Measurements from ENCODE around the gene UBQLN2. TPM values are rescaled to one million over a fixed set of nuclear protein-coding genes. Genes with fewer than 3 reads are reported as not detected.

The UBQLN2 gene
- polyA plus RNA-seq, 4 donors: 7.4 to 30.7 (median 10.7) TPM

DNA sequence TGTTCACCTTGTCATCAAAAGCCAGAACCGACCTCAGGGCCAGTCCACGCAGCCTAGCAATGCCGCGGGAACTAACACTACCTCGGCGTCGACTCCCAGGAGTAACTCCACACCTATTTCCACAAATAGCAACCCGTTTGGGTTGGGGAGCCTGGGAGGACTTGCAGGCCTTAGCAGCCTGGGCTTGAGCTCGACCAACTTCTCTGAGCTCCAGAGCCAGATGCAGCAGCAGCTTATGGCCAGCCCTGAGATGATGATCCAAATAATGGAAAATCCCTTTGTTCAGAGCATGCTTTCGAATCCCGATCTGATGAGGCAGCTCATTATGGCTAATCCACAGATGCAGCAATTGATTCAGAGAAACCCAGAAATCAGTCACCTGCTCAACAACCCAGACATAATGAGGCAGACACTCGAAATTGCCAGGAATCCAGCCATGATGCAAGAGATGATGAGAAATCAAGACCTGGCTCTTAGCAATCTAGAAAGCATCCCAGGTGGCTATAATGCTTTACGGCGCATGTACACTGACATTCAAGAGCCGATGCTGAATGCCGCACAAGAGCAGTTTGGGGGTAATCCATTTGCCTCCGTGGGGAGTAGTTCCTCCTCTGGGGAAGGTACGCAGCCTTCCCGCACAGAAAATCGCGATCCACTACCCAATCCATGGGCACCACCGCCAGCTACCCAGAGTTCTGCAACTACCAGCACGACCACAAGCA, 898 bp downstream of the UBQLN2 start:
- 1 to 31% (median 5%) methylated on average over 21 to 23 of the region's 23 CpGs for WGBS, 3 donors
- FAIRE-seq (no peak), DNase-seq (peak; percentile 10 to 48)
- Histone ChIP-seq H3K27me3 (ENCODE audit: control insufficient read depth in 3 of 3, insufficient read depth in 3 of 3, low read length in 3 of 3) (no peaks in the 10 kb centered on the region), H3K36me3 (ENCODE audit: control insufficient read depth in 3 of 3, insufficient read depth in 2 of 3, low read depth in 1 of 3, low read length in 3 of 3) (peaks cover 0 to 6% (median 0%) of the 10 kb centered on the region in 3 donors), H3K4me3 (ENCODE audit: low read depth in 1 of 3, low read length in 3 of 3) (peak overlapping the region; percentile 69 to 84 (median 70)), H3K4me1 (ENCODE audit: control insufficient read depth in 3 of 3, insufficient read depth in 2 of 3, low read depth in 1 of 3, low read length in 2 of 3) (no peaks in the 10 kb centered on the region), H3K9me3 (ENCODE audit: control insufficient read depth in 2 of 2, insufficient read depth in 1 of 2, low read depth in 1 of 2, low read length in 1 of 2) (no peaks in the 10 kb centered on the region), H3K27ac (ENCODE audit: low read depth in 1 of 3, low read length in 2 of 3) (peak overlapping the region; percentile 7 to 100 (median 97))

GRCh38 chrX:56564921-56565840, 1.8 kb downstream of the UBQLN2 start:
- 3 to 43% (median 14%) methylated on average over 20 of the region's 20 CpGs for WGBS, 3 donors
- no peak for FAIRE-seq
- Histone ChIP-seq H3K4me3 (ENCODE audit: low read depth in 1 of 3, low read length in 3 of 3) (peak overlapping the region; percentile 43 to 84 (median 70)), H3K27ac (ENCODE audit: low read depth in 1 of 3, low read length in 2 of 3) (peak overlapping the region in 1 of 3 donors; percentile 97), H3K27me3 (ENCODE audit: control insufficient read depth in 3 of 3, insufficient read depth in 3 of 3, low read length in 3 of 3) (no peaks in the 10 kb centered on the region), H3K9me3 (ENCODE audit: control insufficient read depth in 2 of 2, insufficient read depth in 1 of 2, low read depth in 1 of 2, low read length in 1 of 2) (no peaks in the 10 kb centered on the region), H3K4me1 (ENCODE audit: control insufficient read depth in 3 of 3, insufficient read depth in 2 of 3, low read depth in 1 of 3, low read length in 2 of 3) (no peaks in the 10 kb centered on the region), H3K36me3 (ENCODE audit: control insufficient read depth in 3 of 3, insufficient read depth in 2 of 3, low read depth in 1 of 3, low read length in 3 of 3) (peaks cover 0 to 6% (median 0%) of the 10 kb centered on the region in 3 donors)
- peak in 1 of 2 donors; percentile 9 for DNase-seq

DNA sequence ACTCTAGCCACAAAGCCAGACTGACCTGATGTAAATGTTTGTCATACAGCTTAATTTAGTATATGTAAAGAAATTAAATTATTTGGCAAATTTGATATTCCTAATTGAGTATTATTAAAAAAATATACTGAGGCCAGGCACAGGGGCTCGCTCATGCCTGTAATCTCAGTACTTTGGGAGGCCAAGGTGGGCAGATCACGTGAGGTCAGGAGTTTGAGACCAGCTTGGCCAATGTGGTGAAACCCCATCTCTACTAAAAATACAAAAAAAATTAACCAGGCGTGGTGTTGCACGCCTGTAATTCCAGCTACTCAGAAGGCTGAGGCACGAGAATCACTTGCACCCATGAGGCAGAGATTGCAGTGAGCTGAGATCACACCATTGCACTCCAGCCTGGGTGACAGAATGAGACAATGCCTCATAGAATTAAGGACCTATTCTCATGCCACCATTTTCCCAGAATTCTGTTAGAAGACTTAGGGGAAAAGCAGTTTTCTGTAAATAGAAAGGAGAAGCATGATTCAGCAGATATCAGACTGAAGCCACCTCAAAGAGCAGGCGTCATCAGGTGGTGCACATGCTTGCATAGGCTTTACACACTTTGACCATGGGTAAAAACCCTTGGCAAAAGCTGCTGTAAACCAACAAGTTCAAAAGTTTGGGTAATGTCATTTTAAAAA, 6.1 kb downstream of the UBQLN2 start:
- Histone ChIP-seq H3K27ac (ENCODE audit: low read depth in 1 of 3, low read length in 2 of 3) (no peak overlapping the region), H3K4me3 (ENCODE audit: low read depth in 1 of 3, low read length in 3 of 3) (no peak overlapping the region), H3K4me1 (ENCODE audit: control insufficient read depth in 3 of 3, insufficient read depth in 2 of 3, low read depth in 1 of 3, low read length in 2 of 3) (no peaks in the 10 kb centered on the region), H3K27me3 (ENCODE audit: control insufficient read depth in 3 of 3, insufficient read depth in 3 of 3, low read length in 3 of 3) (no peaks in the 10 kb centered on the region), H3K9me3 (ENCODE audit: control insufficient read depth in 2 of 2, insufficient read depth in 1 of 2, low read depth in 1 of 2, low read length in 1 of 2) (no peaks in the 10 kb centered on the region), H3K36me3 (ENCODE audit: control insufficient read depth in 3 of 3, insufficient read depth in 2 of 3, low read depth in 1 of 3, low read length in 3 of 3) (peaks cover 0 to 6% (median 0%) of the 10 kb centered on the region in 3 donors)
- 68 to 88% (median 80%) methylated on average over 6 of the region's 6 CpGs for WGBS, 3 donors
- DNase-seq (no peak), FAIRE-seq (no peak)

GRCh38 chrX:56572975-56573374, 9.5 kb downstream of the UBQLN2 start:
- WGBS, 3 donors: 72 to 91% (median 74%) methylated on average over 4 of the region's 4 CpGs
- Histone ChIP-seq H3K27ac (ENCODE audit: low read depth in 1 of 3, low read length in 2 of 3) (no peak overlapping the region), H3K36me3 (ENCODE audit: control insufficient read depth in 3 of 3, insufficient read depth in 2 of 3, low read depth in 1 of 3, low read length in 3 of 3) (peaks cover 0 to 2% (median 0%) of the 10 kb centered on the region in 3 donors), H3K27me3 (ENCODE audit: control insufficient read depth in 3 of 3, insufficient read depth in 3 of 3, low read length in 3 of 3) (no peaks in the 10 kb centered on the region), H3K9me3 (ENCODE audit: control insufficient read depth in 2 of 2, insufficient read depth in 1 of 2, low read depth in 1 of 2, low read length in 1 of 2) (peaks cover 0 to 2% of the 10 kb centered on the region in 2 donors), H3K4me1 (ENCODE audit: control insufficient read depth in 3 of 3, insufficient read depth in 2 of 3, low read depth in 1 of 3, low read length in 2 of 3) (no peaks in the 10 kb centered on the region), H3K4me3 (ENCODE audit: low read depth in 1 of 3, low read length in 3 of 3) (no peak overlapping the region)
- FAIRE-seq (no peak), DNase-seq (no peak)

GRCh38 chrX:56574861-56575260, 11.4 kb downstream of the UBQLN2 start:
- FAIRE-seq: no peak
- WGBS, 3 donors: 74 to 80% (median 79%) methylated on average over 3 of the region's 3 CpGs

DNA sequence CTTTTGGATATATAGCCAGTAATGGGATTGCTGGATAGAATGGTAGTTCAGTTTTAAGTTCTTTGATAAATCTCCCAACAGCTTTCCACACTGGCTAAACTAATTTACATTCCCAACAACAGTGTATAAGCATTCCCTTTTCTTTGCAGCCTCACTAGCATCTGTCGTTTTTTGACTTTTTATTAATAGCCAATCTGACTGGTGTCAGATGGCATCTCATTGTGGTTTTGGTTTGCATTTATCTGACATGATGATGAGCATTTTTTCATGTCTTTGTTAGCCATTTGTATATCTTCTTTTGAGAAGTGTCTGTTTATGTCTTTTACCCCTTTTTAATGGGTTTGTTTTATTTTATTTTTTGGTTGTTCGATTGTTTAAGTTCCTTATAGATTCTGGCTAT, 13.3 kb downstream of the UBQLN2 start:
- 71 to 93% (median 86%) methylated on average over 2 of the region's 2 CpGs for WGBS, 3 donors

More at GRCh38 chrX:56574861-56575260, 11.4 kb downstream of the UBQLN2 start:
- H3K4me3 ChIP-seq (ENCODE audit: low read depth in 1 of 3, low read length in 3 of 3): no peak overlapping the region
- H3K9me3 ChIP-seq (ENCODE audit: control insufficient read depth in 2 of 2, insufficient read depth in 1 of 2, low read depth in 1 of 2, low read length in 1 of 2): peaks cover 0 to 2% of the 10 kb centered on the region in 2 donors
- no peak for DNase-seq
- H3K27me3 ChIP-seq (ENCODE audit: control insufficient read depth in 3 of 3, insufficient read depth in 3 of 3, low read length in 3 of 3): no peaks in the 10 kb centered on the region
- H3K27ac ChIP-seq (ENCODE audit: low read depth in 1 of 3, low read length in 2 of 3): no peak overlapping the region
- peaks cover 0 to 2% (median 0%) of the 10 kb centered on the region in 3 donors for H3K36me3 ChIP-seq (ENCODE audit: control insufficient read depth in 3 of 3, insufficient read depth in 2 of 3, low read depth in 1 of 3, low read length in 3 of 3)
- H3K4me1 ChIP-seq (ENCODE audit: control insufficient read depth in 3 of 3, insufficient read depth in 2 of 3, low read depth in 1 of 3, low read length in 2 of 3): no peaks in the 10 kb centered on the region

GRCh38 chrX:56588397-56589188, 25.2 kb downstream of the UBQLN2 start:
- H3K27ac ChIP-seq (ENCODE audit: low read depth in 1 of 3, low read length in 2 of 3): no peak overlapping the region
- no peak for DNase-seq

More for the DNA sequence above, 13.3 kb downstream of the UBQLN2 start:
- Histone ChIP-seq H3K36me3 (ENCODE audit: control insufficient read depth in 3 of 3, insufficient read depth in 2 of 3, low read depth in 1 of 3, low read length in 3 of 3) (peaks cover 0 to 2% (median 0%) of the 10 kb centered on the region in 3 donors), H3K27me3 (ENCODE audit: control insufficient read depth in 3 of 3, insufficient read depth in 3 of 3, low read length in 3 of 3) (no peaks in the 10 kb centered on the region), H3K4me3 (ENCODE audit: low read depth in 1 of 3, low read length in 3 of 3) (no peak overlapping the region), H3K4me1 (ENCODE audit: control insufficient read depth in 3 of 3, insufficient read depth in 2 of 3, low read depth in 1 of 3, low read length in 2 of 3) (no peaks in the 10 kb centered on the region), H3K9me3 (ENCODE audit: control insufficient read depth in 2 of 2, insufficient read depth in 1 of 2, low read depth in 1 of 2, low read length in 1 of 2) (peaks cover 0 to 2% of the 10 kb centered on the region in 2 donors), H3K27ac (ENCODE audit: low read depth in 1 of 3, low read length in 2 of 3) (no peak overlapping the region)
- FAIRE-seq: no peak
- DNase-seq: no peak

More at GRCh38 chrX:56588397-56589188, 25.2 kb downstream of the UBQLN2 start:
- Histone ChIP-seq H3K4me1 (ENCODE audit: control insufficient read depth in 3 of 3, insufficient read depth in 2 of 3, low read depth in 1 of 3, low read length in 2 of 3) (no peaks in the 10 kb centered on the region), H3K4me3 (ENCODE audit: low read depth in 1 of 3, low read length in 3 of 3) (no peak overlapping the region), H3K9me3 (ENCODE audit: control insufficient read depth in 2 of 2, insufficient read depth in 1 of 2, low read depth in 1 of 2, low read length in 1 of 2) (peaks cover 0 to 2% of the 10 kb centered on the region in 2 donors), H3K27me3 (ENCODE audit: control insufficient read depth in 3 of 3, insufficient read depth in 3 of 3, low read length in 3 of 3) (no peaks in the 10 kb centered on the region), H3K36me3 (ENCODE audit: control insufficient read depth in 3 of 3, insufficient read depth in 2 of 3, low read depth in 1 of 3, low read length in 3 of 3) (no peaks in the 10 kb centered on the region)
- no peak for FAIRE-seq
- 84 to 95% (median 93%) methylated on average over 11 of the region's 11 CpGs for WGBS, 3 donors
